OCI-LY3 (cell line): ENCODE data around the gene CCT4.
A peak's percentile ranks its signal among the peaks of the same experiment; 100 is the strongest.

Source experiments
- H2AFZ ChIP-seq: fragments of 200-600, 300-600 bp; shearing (Covaris generic); 2 replicates; pipeline ENCODE4 v1.6.0; 2014; ENCODE audit warnings: antibody characterized with exemption, low read depth, low read length
- H3K27ac ChIP-seq: fragments of 200-600, 300-600 bp; sonication (generic); 2 replicates; pipeline ENCODE4 v1.5.1; 2014; ENCODE audit warnings: mild to moderate bottlenecking, low read length, moderate library complexity, mixed read lengths
- H3K27me3 ChIP-seq: fragments of 200-600, 300-600 bp; sonication (generic); 2 replicates; pipeline ENCODE4 v1.6.1; 2014; ENCODE audit warnings: low read depth, low read length, mixed read lengths
- H3K36me3 ChIP-seq: fragments of 200-600, 300-600 bp; sonication (generic); replicated peaks from 2 replicates; pipeline ENCODE3; 2014; ENCODE audit warnings: low read depth, low read length, mixed read lengths
- H3K4me1 ChIP-seq: fragments of 300-600, 200-600 bp; sonication (generic); 2 replicates; pipeline ENCODE4 v1.6.1; 2014; ENCODE audit warnings: low read length, mixed read lengths
- H3K4me2 ChIP-seq: fragments of 200-600, 300-600 bp; sonication (generic); 2 replicates; pipeline ENCODE4 v1.6.1; 2014; ENCODE audit warnings: low read length, mixed read lengths
- H3K4me3 ChIP-seq: fragments of 300-600, 200-600 bp; sonication (generic); 2 replicates; pipeline ENCODE4 v1.5.1; 2014; ENCODE audit warnings: antibody characterized with exemption, mild to moderate bottlenecking, low read length, moderate library complexity
- H3K79me2 ChIP-seq: fragments of 300-600, 200-600 bp; shearing (Covaris generic); 2 replicates; pipeline ENCODE4 v1.6.1; 2014; ENCODE audit warnings: mild to moderate bottlenecking, low read length, mixed read lengths
- H3K9ac ChIP-seq: fragments of 300-600, 200-600 bp; shearing (Covaris generic); 2 replicates; pipeline ENCODE4 v1.6.0; 2014; ENCODE audit warnings: mild to moderate bottlenecking, low read length, moderate library complexity
- H3K9me3 ChIP-seq: fragments of 200-600, 300-600 bp; shearing (Covaris generic); 2 replicates; pipeline ENCODE4 v1.6.1; 2014; ENCODE audit warnings: low read length, mixed read lengths; ENCODE audit not compliant: insufficient read depth
- H4K20me1 ChIP-seq: fragments of 200-600, 300-600 bp; sonication (generic); 2 replicates; pipeline ENCODE4 v1.6.1; 2016; ENCODE audit warnings: low read length, mixed read lengths; ENCODE audit not compliant: insufficient read depth
- EZH2phosphoT487 ChIP-seq: fragments of 200-600 bp; shearing (Covaris generic); IDR thresholded peaks from 2 replicates; pipeline ENCODE4 v1.6.1; 2018; ENCODE audit warnings: antibody characterized with exemption, mixed run types, low read depth
- TF ChIP-seq, protein P1 (sequence below): fragments of 200-600, 300-600 bp; sonication (generic); IDR thresholded peaks from 2 replicates; pipeline ENCODE4 v1.5.1; 2014; ENCODE audit warnings: antibody characterized with exemption, low read length, low read depth

CCT4 gene, protein sequence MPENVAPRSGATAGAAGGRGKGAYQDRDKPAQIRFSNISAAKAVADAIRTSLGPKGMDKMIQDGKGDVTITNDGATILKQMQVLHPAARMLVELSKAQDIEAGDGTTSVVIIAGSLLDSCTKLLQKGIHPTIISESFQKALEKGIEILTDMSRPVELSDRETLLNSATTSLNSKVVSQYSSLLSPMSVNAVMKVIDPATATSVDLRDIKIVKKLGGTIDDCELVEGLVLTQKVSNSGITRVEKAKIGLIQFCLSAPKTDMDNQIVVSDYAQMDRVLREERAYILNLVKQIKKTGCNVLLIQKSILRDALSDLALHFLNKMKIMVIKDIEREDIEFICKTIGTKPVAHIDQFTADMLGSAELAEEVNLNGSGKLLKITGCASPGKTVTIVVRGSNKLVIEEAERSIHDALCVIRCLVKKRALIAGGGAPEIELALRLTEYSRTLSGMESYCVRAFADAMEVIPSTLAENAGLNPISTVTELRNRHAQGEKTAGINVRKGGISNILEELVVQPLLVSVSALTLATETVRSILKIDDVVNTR

GRCh38 chr2:61888267-61889055 lies at the start of gene CCT4:
CCT4 (minus strand) TSS chr2:61888656; CDS start chr2:61888507, 149 bp downstream.
- Histone ChIP-seq H3K4me2 (peak within 1 kb of the TSS; percentile 91), H3K36me3 (peaks cover 35% of the 10 kb centered on the region), H3K79me2 (peaks cover 53% of the 10 kb centered on the region), H2AFZ (peak within 1 kb of the TSS; percentile 64), H3K9ac (peak within 1 kb of the TSS; percentile 94), H3K9me3 (no peaks in the 10 kb centered on the region), H3K4me1 (peaks cover 11% of the 10 kb centered on the region), H3K27me3 (no peaks in the 10 kb centered on the region), H3K27ac (peak within 1 kb of the TSS; percentile 61), H4K20me1 (peaks cover 35% of the 10 kb centered on the region), H3K4me3 (peak within 1 kb of the TSS; percentile 91)
- no peak for TF ChIP-seq EZH2phosphoT487
- TF ChIP-seq, protein P1, sequence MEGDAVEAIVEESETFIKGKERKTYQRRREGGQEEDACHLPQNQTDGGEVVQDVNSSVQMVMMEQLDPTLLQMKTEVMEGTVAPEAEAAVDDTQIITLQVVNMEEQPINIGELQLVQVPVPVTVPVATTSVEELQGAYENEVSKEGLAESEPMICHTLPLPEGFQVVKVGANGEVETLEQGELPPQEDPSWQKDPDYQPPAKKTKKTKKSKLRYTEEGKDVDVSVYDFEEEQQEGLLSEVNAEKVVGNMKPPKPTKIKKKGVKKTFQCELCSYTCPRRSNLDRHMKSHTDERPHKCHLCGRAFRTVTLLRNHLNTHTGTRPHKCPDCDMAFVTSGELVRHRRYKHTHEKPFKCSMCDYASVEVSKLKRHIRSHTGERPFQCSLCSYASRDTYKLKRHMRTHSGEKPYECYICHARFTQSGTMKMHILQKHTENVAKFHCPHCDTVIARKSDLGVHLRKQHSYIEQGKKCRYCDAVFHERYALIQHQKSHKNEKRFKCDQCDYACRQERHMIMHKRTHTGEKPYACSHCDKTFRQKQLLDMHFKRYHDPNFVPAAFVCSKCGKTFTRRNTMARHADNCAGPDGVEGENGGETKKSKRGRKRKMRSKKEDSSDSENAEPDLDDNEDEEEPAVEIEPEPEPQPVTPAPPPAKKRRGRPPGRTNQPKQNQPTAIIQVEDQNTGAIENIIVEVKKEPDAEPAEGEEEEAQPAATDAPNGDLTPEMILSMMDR = no peak

DNA sequence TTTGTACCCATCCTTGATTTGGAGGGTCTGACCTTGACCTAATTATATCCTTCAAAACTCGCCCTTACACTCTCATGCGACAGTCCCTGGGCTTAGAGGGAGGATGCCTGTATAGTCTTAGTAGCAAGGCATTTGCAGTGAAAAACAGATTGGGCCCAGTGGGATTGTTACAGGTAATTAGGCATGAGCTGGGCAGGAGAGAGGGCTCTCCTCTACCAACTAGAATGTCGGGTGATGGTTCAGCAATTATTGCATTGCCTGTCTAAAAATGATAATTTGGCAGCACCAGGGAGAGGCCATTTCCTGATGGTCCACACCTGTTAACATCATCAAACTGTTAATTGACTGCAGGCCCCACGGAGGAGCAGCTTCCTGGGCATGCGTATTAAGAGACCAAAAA lies 49.4 kb upstream of the CCT4 start:
- H3K9ac ChIP-seq = no peak overlapping the region
- H3K9me3 ChIP-seq = no peaks in the 10 kb centered on the region
- H3K79me2 ChIP-seq = no peaks in the 10 kb centered on the region
- H3K36me3 ChIP-seq = no peaks in the 10 kb centered on the region
- H2AFZ ChIP-seq = no peak overlapping the region
- H3K4me2 ChIP-seq = no peak overlapping the region
- no peaks in the 10 kb centered on the region for H3K4me1 ChIP-seq
- H3K4me3 ChIP-seq = no peak overlapping the region
- TF ChIP-seq EZH2phosphoT487 = no peak
- TF ChIP-seq, protein P1 = no peak
- H3K27me3 ChIP-seq = no peaks in the 10 kb centered on the region
- H3K27ac ChIP-seq = no peak overlapping the region
- H4K20me1 ChIP-seq = no peaks in the 10 kb centered on the region

DNA sequence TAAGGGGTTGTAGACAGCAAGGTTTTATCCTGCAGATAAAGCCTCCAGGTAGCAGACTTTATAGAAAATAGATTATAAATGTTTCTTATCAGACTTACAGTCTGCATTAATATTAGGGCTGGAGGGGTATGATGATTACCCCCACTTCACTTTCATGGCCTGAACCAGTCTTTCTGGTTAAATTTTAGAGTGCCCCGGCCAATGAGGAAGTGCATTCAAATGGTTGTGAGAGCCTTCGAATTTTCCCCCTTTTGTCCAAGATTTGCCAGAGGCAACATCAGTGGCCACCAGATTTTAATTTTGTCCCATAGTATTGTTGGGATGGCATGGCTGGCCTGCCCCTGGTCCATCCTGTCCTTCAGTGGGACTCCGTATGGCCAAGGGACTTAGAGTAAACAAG lies 48.6 kb upstream of the CCT4 start:
- Histone ChIP-seq H3K4me1 (no peaks in the 10 kb centered on the region), H3K9ac (no peak overlapping the region), H3K4me2 (no peak overlapping the region), H3K4me3 (no peak overlapping the region), H2AFZ (no peak overlapping the region), H3K27me3 (no peaks in the 10 kb centered on the region), H3K27ac (no peak overlapping the region), H4K20me1 (no peaks in the 10 kb centered on the region), H3K79me2 (no peaks in the 10 kb centered on the region), H3K9me3 (no peaks in the 10 kb centered on the region), H3K36me3 (no peaks in the 10 kb centered on the region)
- no peak for TF ChIP-seq EZH2phosphoT487

- no peak overlapping the region for H3K4me3 ChIP-seq
- H4K20me1 ChIP-seq = no peaks in the 10 kb centered on the region
- TF ChIP-seq EZH2phosphoT487 = no peak
- TF ChIP-seq, protein P1 = no peak
- H3K9me3 ChIP-seq = no peaks in the 10 kb centered on the region
- H3K9ac ChIP-seq = no peak overlapping the region
- H3K27ac ChIP-seq = no peak overlapping the region
- no peak overlapping the region for H2AFZ ChIP-seq
- H3K27me3 ChIP-seq = no peaks in the 10 kb centered on the region
- no peak overlapping the region for H3K4me2 ChIP-seq
- H3K36me3 ChIP-seq = no peaks in the 10 kb centered on the region
- H3K79me2 ChIP-seq = no peaks in the 10 kb centered on the region
- H3K4me1 ChIP-seq = no peaks in the 10 kb centered on the region
Observed at GRCh38 chr2:61928826-61929461, 40.5 kb upstream of the CCT4 start.
